AG04450 (cell line): Measurements from ENCODE around the gene SEC31A. TPM values are rescaled to one million over a fixed set of nuclear protein-coding genes. Genes with fewer than 3 reads are reported as not detected.

ENCODE experiments used
- CTCF ChIA-PET: fragments of 300-600, 350-600 bp; formaldehyde crosslinking; extraction: SDS; loops from one replicate; lab custom pipeline; 2022; ENCODE audit warnings: antibody characterized with exemption, inconsistent platforms; lab: Charles Lee
- POLR2A ChIA-PET: fragments of 350-600 bp; formaldehyde crosslinking; extraction: SDS; loops from one replicate; lab custom pipeline; 2021; ENCODE audit warnings: antibody characterized with exemption, inconsistent platforms; lab: Yijun Ruan, JAX
- DNase-seq: peaks from one replicate; pipeline ENCODE4 v3.0.0-alpha.2; 2011; ENCODE audit warnings: low read depth, low spot score
- H3K27ac ChIP-seq: one replicate; pipeline ENCODE4 v1.5.1; 2012; ENCODE audit warnings: low read depth, low read length, control low read depth
- H3K27me3 ChIP-seq: one replicate; pipeline ENCODE4 v1.6.0; 2012; ENCODE audit warnings: low read length; ENCODE audit not compliant: control insufficient read depth, insufficient read depth
- H3K4me3 ChIP-seq: 2 replicates; pipeline ENCODE4 v1.5.1; 2011; ENCODE audit warnings: mild to moderate bottlenecking, low read depth, low read length, control low read depth
- H3K9me3 ChIP-seq: 2 replicates; pipeline ENCODE4 v1.5.1; 2012; ENCODE audit warnings: low read length; ENCODE audit not compliant: control insufficient read depth, insufficient read depth
- CTCF ChIP-seq: IDR thresholded peaks from 2 replicates; pipeline ENCODE4 v1.5.1; 2011; ENCODE audit warnings: low read depth, low read length, control low read depth, inconsistent platforms
- polyA plus RNA-seq: library from polyadenylated mRNA; depleted of rRNA; stranded (reverse); fragments of >200 nt; gene quantifications from 2 replicates; pipeline ENCODE4 v1.2.3, GENCODE V29; 2011

The SEC31A gene
- polyA plus RNA-seq, 1 experiment = 436 TPM

GRCh38 chr4:82900411-82901182 is 9.6 kb upstream of the SEC31A start, which contains the start of gene THAP9:
Gene THAP9, plus strand, starts transcription at chr4:82900735. Its CDS starts 68 bp downstream, at chr4:82900803.
- H3K27me3 ChIP-seq = no peaks in the 10 kb centered on the region
- peak within 1 kb of the TSS; percentile 99 for H3K27ac ChIP-seq
- no peak for TF ChIP-seq CTCF
- H3K9me3 ChIP-seq = no peaks in the 10 kb centered on the region
- H3K4me3 ChIP-seq = peak within 1 kb of the TSS; percentile 86
- peak; percentile 99 for DNase-seq
- POLR2A ChIA-PET = interaction anchor here (0.6 to 2.1 kb wide), 10 partner anchors 8 to 471 kb away, joined by 3 to 14 read pairs (median 6); partner anchors contain the start of gene COPS4
- CTCF ChIA-PET = interaction anchor here (1.0 to 2.4 kb wide), 5 partner anchors 11 to 471 kb away, joined by 3 to 9 read pairs (median 5); no protein-coding TSS in a partner anchor

- CTCF ChIA-PET = interaction anchor here (1.0 to 2.4 kb wide), 5 partner anchors 10 to 471 kb away, joined by 3 to 9 read pairs (median 5); no protein-coding TSS in a partner anchor
Measured at GRCh38 chr4:82900066-82900410, 9.1 kb upstream of the SEC31A start.

GRCh38 chr4:82899374-82900065 is 8.6 kb upstream of the SEC31A start:
- no peaks in the 10 kb centered on the region for H3K27me3 ChIP-seq
- POLR2A ChIA-PET = interaction anchor here (1.3 to 2.1 kb wide), 6 partner anchors 10 to 470 kb away, joined by 3 to 8 read pairs (median 6); partner anchors contain the start of gene COPS4
- peak overlapping the region; percentile 86 for H3K4me3 ChIP-seq
- TF ChIP-seq CTCF = no peak
- CTCF ChIA-PET = interaction anchor here (1.0 to 2.4 kb wide), 6 partner anchors 10 to 470 kb away, joined by 3 to 9 read pairs (median 4); no protein-coding TSS in a partner anchor
- peak overlapping the region; percentile 99 for H3K27ac ChIP-seq
- DNase-seq = no peak
- no peaks in the 10 kb centered on the region for H3K9me3 ChIP-seq

More at GRCh38 chr4:82900066-82900410, 9.1 kb upstream of the SEC31A start:
- Histone ChIP-seq H3K27me3 (no peaks in the 10 kb centered on the region), H3K4me3 (peak overlapping the region; percentile 86), H3K27ac (peak overlapping the region; percentile 99), H3K9me3 (no peaks in the 10 kb centered on the region)
- no peak for DNase-seq
- POLR2A ChIA-PET = interaction anchor here (0.6 to 2.1 kb wide), 9 partner anchors 9 to 471 kb away, joined by 3 to 8 read pairs (median 5); partner anchors contain the start of gene COPS4
- TF ChIP-seq CTCF = no peak

- no peaks in the 10 kb centered on the region for H3K9me3 ChIP-seq
- peak; percentile 63 for DNase-seq
- H3K27ac ChIP-seq = peak overlapping the region; percentile 62
- CTCF ChIA-PET = interaction anchor here (1.0 to 2.4 kb wide), 5 partner anchors 9 to 383 kb away, joined by 3 to 9 read pairs (median 6); no protein-coding TSS in a partner anchor
- no peaks in the 10 kb centered on the region for H3K27me3 ChIP-seq
- peak overlapping the region; percentile 86 for H3K4me3 ChIP-seq
- POLR2A ChIA-PET = interaction anchor here (0.6 to 2.1 kb wide), 2 partner anchors 10 to 90 kb away, joined by 3 to 5 read pairs; no protein-coding TSS in a partner anchor
- peak; percentile 42 for TF ChIP-seq CTCF
Measured at GRCh38 chr4:82898322-82899243, 7.6 kb upstream of the SEC31A start.
